Measurements from ENCODE around the gene MZB1.
"Not testable (repeated sequence)": the region's sequence is repeated elsewhere in the genome, so short reads cannot be mapped to it uniquely, and the experiment has no call there.

The MZB1 gene

DNA sequence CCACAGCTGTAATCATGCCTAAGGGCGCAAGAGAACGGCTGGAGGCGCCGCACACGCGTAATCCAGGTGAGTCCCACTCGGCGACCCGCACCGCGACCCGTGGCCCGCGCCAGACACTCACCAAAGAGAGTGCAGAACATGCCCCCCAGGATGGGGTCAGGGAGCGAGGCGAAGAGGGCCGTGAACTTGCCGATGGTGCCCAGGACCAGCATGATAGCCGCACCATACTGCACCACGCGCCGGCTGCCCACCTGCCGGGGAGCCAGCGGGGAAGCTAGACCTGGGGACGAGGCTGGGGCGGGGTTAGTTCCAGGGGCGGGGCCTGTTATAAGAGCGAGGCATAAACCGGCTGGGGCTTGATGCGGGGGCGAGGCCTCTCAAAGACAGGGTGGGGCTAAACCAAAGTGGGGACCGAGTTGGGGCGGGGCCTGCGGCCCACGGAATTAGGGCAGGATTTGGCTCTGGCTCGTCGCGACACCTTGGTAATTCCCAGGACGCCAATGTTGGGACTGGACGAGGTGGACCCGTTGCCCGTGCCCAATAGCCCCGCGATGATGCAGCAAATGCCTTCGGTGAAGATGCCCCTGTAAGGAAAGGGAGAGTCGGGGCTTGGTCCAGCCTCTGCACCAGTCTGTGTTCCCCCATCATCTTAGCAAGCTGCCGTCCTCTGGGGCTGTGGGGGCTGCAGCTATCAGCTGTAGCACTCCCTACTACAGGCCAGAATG lies 11.4 kb downstream of the MZB1 start:
- no peak for DNase-seq (ENCODE audit: low read depth in 2 of 2)

DNA sequence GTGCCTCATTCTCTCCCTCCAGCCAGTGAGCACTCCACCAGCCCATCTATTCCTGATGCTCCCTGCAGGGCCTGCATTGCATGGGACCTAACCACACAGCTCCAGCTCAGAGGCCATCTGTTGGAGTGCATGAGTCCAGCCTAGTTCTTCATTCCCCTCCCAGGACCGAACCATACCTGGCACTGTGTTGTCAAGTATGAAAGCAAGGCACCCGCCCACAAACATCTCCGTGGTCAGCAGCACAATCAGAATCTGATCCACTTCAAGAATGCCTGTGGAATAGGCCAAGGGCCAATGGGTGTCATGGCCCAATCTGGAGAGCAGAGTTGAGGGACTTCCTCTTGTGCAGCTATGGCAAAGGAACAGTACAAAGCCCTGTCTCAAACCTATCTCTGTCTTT lies 12.5 kb downstream of the MZB1 start:
- no peak for DNase-seq (ENCODE audit: low read depth in 2 of 2)

- no peak for DNase-seq (ENCODE audit: low read depth in 2 of 2)
Measured at GRCh38 chr5:139376364-139376763, 13.3 kb downstream of the MZB1 start.

DNA sequence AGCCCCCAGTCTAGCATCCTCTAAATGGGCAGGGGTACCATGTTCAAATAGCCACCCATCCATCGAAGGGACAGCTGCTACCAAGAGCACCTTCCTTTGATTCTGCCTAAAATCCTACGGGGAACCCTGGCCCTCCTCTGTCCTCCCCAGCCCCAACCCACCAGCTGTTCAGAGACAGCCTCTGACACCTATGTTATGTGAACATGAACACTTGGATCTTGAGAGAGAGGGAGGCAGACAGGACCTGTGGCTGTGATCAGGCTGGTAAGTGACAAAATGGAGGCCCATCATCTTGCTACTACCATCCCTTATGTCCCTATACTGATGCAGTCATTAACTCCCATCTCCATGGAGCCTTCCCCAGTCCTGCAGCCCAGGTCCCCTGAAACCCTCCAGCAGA lies 14.8 kb downstream of the MZB1 start:
- DNase-seq (ENCODE audit: low read depth in 2 of 2), result no peak

DNA sequence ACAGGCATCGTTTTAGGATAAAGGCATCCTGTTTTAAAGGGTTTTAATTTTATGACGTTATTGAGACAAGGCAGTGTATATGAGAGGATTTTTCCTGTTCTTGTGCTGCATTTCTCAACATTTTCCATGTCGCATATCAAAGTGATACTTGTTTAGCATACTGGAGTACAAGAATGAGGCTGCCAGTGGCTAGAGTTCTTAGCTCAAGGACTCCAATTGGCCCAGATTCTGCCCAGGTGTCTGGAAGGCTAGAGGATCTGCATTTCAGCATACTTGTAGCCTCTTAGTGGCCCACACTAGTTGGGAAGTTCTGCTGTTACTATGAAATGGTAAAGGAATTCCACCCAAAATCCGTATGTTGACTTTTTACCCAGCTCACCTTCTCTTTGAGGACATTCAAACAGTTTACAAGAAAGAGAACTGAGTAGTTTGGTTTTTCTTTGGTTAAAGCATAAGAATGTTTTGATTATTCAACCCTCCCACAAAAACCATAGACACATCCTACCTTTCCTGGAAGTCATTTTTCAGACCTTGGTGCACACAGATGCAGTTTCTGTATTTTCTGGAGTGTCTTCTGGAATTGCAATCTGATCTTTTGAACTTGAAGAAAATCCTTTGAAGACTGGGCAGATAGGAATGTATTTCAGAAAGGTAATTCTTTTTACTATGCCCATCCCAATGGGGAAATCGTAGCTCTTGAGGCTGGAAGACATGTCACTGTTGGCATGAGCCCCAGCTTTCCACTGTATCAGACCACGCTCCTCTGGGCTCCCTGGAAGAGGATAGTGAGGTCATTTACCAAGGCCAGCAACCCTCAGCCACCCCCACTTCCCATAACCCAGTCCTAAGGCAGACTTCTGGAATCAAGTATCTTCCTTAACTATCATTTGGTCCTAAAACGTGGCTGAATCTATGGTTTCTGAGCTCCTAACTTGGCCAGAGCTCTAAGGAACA lies 18.0 kb downstream of the MZB1 start:
- DNase-seq (ENCODE audit: low read depth in 2 of 2), result no peak

- no peak for DNase-seq (ENCODE audit: low read depth in 2 of 2)
Measured at GRCh38 chr5:139369181-139369580, 20.5 kb downstream of the MZB1 start.

DNA sequence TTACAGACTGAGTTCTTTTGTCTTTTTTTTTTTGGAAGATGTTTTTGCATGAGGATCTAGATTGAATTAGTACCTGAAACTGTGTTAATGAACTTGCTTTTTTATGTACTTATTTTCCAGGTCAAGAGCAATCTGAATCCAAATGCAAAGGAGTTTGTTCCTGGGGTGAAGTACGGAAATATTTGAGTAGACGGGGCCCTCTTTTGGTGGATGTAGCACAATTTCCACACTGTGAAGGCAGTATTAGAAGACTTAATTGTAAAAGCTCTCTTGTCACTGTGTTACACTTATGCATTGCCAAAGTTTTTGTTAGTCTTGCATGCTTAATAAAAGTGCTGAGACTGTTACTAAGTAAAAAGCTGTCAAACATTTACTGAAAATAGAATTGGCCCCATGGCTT lies 21.1 kb downstream of the MZB1 start:
- DNase-seq (ENCODE audit: low read depth in 2 of 2), result no peak

DNA sequence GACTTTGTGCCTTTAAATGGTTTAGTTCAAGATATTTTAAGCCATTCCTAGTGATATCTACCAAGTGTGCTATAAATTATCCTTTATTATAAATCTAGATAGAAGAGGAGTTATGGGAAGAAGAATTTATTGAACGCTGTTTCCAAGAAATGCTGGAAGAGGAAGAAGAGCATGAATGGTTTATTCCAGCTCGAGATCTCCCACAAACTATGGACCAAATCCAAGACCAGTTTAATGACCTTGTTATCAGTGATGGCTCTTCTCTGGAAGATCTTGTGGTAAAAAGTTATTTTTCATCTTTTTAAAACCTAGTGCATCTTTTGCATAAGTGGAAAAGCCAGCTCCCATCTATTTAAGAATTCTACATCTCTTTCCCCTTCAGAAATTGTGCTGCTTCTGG lies 25.2 kb downstream of the MZB1 start:
- no peak for DNase-seq (ENCODE audit: low read depth in 2 of 2)

DNA sequence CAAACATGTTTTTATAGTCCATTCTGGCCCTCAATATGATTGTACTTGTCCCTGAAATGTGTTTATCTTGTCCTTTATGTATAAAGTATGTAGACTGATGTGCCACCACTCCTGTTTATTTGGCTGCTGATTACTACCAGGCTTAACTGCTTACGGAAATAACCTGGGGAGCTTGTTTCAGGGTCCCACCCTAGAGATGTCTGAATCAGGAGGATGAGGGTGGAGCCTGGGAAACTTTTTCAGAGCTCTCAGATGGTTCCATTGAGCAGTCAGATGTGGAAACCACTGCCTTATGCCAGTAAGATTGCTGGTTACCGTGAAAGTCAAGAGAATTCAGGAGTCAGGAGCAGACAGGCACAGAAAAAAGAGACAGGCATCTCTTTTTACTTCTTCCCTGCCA lies 25.8 kb downstream of the MZB1 start:
- DNase-seq (ENCODE audit: low read depth in 2 of 2), result no peak

DNA sequence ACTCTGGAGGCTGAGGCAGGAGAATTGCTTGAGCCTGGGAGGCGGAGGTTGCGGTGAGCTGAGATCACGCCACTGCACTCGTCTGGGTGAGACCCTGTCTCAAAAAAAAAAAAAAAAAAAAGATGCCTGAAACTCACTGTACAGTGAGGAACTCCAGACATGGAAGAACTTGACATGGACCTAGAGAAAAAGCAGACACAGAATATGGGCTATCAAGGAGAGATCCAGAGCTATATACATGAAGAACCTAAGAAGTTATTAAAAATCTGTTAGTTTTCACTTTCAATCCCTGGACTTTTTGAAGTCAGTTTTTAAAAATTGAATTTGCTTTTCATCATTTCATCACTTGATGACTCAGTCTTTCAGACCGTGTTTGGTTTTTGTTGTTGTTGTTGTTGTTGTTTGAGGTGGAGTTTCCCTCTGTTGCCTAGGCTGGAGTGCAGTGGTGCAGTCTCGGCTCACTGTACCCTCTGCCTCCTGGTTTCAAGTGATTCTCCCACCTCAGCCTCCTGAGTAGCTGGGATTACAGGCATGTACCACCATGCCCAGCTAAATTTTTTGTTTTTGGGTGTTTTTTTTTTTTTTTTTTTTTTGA lies 27.8 kb downstream of the MZB1 start:
- DNase-seq (ENCODE audit: low read depth in 2 of 2), result no peak

- no peak for DNase-seq (ENCODE audit: low read depth in 2 of 2)
Measured at GRCh38 chr5:139360384-139360783, 29.3 kb downstream of the MZB1 start.

GRCh38 chr5:139358064-139358463 lies 31.6 kb downstream of the MZB1 start:
- DNase-seq (ENCODE audit: low read depth in 2 of 2), result no peak

GRCh38 chr5:139355900-139356299 lies 33.8 kb downstream of the MZB1 start:
- DNase-seq (ENCODE audit: low read depth in 2 of 2), result not testable (repeated sequence)

DNA sequence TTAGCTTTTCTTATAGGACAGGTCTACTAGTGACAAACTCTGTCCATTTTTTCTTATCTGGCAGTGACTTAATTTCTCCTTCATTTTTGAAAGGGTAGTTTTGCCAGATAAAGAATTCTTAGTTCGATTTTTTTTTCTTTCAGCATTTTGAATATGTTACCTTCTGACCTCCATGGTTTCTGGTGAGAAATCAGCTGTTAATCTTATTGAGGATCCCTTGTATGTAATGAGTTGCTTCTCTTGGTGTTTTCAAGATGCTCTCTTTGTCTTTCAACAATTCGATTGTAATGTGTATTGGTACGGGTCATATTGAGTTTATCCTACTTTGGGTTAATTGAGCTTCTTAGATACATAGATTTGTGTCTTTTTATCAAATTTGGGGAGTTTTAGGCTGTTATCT lies 35.5 kb downstream of the MZB1 start:
- no peak for DNase-seq (ENCODE audit: low read depth in 2 of 2)

DNA sequence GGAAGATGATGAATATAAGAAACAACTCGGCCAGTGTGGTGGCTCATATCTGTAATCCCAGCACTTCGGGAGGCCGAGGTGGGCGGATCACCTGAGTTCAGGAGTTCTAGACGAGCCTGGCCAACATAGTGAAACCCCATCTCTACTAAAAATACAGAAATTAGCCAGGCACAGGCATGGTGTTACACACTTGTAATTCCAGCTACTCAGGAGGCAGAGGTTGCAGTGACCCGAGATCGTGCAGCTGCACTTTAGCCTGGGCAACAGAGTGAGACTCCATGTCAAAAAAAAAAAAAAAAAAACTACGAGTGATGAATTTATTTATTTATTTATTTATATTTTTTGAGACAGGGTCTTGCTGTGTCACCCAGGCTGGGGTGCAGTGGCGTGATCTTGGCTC lies 41.9 kb downstream of the MZB1 start:
- DNase-seq (ENCODE audit: low read depth in 2 of 2), result not testable (repeated sequence)

DNA sequence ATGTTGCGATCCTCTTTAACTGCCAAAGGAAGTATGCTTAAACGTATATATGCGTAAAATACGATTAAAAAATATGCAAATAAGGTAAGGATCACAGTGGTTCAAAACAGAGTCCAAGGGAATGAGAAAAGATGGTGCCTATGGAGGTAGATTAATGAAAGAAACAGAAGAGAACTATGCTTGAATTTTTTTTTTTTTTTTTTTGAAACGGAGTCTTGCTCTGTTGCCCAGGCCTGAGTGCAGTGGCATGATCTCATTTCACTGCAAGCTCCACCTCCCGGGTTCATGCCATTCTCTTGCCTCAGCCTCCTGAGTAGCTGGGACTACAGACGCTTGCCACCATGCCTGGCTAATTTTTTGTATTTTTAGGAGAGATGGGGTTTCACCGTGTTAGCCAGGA lies 44.3 kb downstream of the MZB1 start:
- DNase-seq (ENCODE audit: low read depth in 2 of 2), result not testable (repeated sequence)

DNA sequence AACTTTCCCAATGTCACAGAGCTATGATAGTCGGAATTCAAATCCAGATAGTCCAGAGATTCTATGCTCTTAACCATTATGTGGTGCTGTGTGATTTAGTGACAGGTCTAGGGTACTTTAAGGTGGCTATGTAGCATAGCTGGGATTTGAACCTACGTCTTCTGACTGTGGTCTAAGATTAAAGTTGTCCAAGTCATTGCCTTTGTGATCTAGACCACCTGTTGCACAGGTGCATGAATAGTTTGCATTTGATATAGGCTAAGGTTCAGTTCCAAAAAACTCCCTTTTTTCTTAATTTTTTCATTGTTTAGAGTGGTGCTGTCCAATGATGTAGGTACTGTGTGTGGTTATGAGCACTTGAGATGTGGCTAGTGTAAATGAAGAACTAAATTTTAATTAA lies 45.5 kb downstream of the MZB1 start:
- DNase-seq (ENCODE audit: low read depth in 2 of 2), result no peak

- no peak for DNase-seq (ENCODE audit: low read depth in 2 of 2)
Measured at GRCh38 chr5:139343476-139343875, 46.2 kb downstream of the MZB1 start.

- DNase-seq (ENCODE audit: low read depth in 2 of 2), result no peak
Measured at GRCh38 chr5:139342423-139342723, 47.3 kb downstream of the MZB1 start.

- DNase-seq (ENCODE audit: low read depth in 2 of 2), result peak; percentile 96 to 97
Measured at GRCh38 chr5:139341689-139342422, 47.9 kb downstream of the MZB1 start, which contains the start of gene PAIP2. PAIP2 (plus strand) TSS chr5:139341854; CDS start chr5:139363785, 21,931 bp downstream.

DNA sequence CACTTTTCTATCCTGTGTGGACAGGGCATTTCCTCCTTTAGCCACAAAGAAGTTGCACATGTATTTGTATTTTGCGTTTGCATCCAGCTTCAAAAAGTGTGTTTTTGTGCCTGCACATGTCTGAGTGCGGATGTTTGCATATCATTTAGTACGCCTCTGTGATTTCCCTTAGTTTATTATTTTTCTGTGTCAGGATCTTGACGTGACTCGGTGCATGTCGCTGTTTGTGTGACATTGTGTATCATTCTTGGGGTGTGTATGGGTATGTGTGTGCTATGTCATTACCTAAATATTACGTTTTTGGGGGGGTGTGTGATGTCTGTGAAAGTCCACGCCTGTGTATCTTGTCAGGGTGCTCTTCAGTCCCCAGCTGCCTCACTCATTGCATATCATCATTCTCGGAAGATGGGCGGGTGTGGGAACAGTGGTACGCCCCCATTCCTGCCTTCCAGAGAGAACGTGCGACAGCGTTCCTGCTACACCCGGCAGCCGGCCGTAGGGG lies 48.5 kb downstream of the MZB1 start:
- DNase-seq (ENCODE audit: low read depth in 2 of 2), result no peak

GRCh38 chr5:139340051-139340450 lies 49.7 kb downstream of the MZB1 start:
- no peak for DNase-seq (ENCODE audit: low read depth in 2 of 2)

Data from stimulated activated CD4-positive, alpha-beta T cell treated with anti-CD3 and anti-CD28 coated beads, Interleukin-15, amount 100 ng/mL, for 48 hours (primary cell).